Mesothelial cell of epicardium (in vitro differentiated cells): ENCODE measurements around the gene CASZ1. TPM values are rescaled to one million over a fixed set of nuclear protein-coding genes. Genes with fewer than 3 reads are reported as not detected.

Experiments used
- DNase-seq, 2 experiments: peaks; one replicate each; pipeline ENCODE4 v3.0.0; 2021; ENCODE audit warnings: low spot score in 2 of 2; ENCODE audit not compliant: unreplicated experiment in 2 of 2
- H3K27ac Mint-ChIP-seq: 2 replicates; pipeline ENCODE4 v1.8.0; 2021; ENCODE audit warnings: mixed read lengths
- H3K27me3 Mint-ChIP-seq: 2 replicates; pipeline ENCODE4 v1.8.0; 2021; ENCODE audit warnings: low read depth, mixed read lengths
- H3K36me3 Mint-ChIP-seq: 2 replicates; pipeline ENCODE4 v1.8.0; 2021; ENCODE audit warnings: mixed read lengths
- H3K4me1 Mint-ChIP-seq: 2 replicates; pipeline ENCODE4 v1.8.0; 2021; ENCODE audit warnings: mixed read lengths
- H3K4me3 Mint-ChIP-seq: 2 replicates; pipeline ENCODE4 v1.8.0; 2021; ENCODE audit warnings: mild to moderate bottlenecking, moderate library complexity, mixed read lengths
- H3K9me3 Mint-ChIP-seq: 2 replicates; pipeline ENCODE4 v1.8.0; 2021; ENCODE audit warnings: mixed read lengths
- CTCF ChIP-seq: fragments of 200-600 bp; sonication (generic); IDR thresholded peaks from one replicate; pipeline ENCODE4 v1.5.0; 2021; ENCODE audit warnings: antibody characterized with exemption; ENCODE audit not compliant: unreplicated experiment
- total RNA-seq: library from RNA; stranded (reverse); gene quantifications from 3 replicates; pipeline ENCODE4 v1.2.1, GENCODE V29; 2021

CASZ1 gene
- total RNA-seq, 1 donor from 2014 or later, result 8.9 TPM

DNA sequence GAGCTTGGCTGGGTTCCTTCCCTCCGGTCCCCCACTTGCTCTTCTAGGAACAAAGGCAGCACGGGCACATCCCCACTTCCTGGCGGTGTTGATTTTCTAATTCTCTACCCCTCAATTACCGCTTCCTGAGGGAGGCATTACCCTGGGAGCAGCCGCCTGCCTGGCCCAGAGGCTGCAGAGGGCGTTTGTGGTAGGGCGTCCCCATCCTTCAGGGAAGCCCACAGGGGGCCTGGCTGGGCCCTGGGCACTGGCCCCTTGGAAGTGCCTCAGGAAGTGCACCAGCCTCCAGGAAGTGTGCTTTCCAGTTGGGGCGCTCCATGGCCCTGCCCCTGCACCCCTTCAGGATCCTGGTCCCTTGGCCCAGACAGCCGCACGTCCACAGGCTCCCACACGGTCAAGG lies 42.1 kb upstream of the CASZ1 start:
- Mint-ChIP-seq H3K27me3 (peaks cover 13% of the 10 kb centered on the region), H3K9me3 (peaks cover under 1% of the 10 kb centered on the region), H3K4me1 (peaks cover 3% of the 10 kb centered on the region), H3K4me3 (no peak overlapping the region), H3K27ac (no peak overlapping the region), H3K36me3 (no peaks in the 10 kb centered on the region)
- TF ChIP-seq CTCF, result no peak
- no peak for DNase-seq

GRCh38 chr1:10836726-10837125 lies 40.3 kb upstream of the CASZ1 start:
- Mint-ChIP-seq H3K4me3 (no peak overlapping the region), H3K4me1 (peaks cover 3% of the 10 kb centered on the region), H3K9me3 (no peaks in the 10 kb centered on the region), H3K27ac (no peak overlapping the region), H3K27me3 (peaks cover 13% of the 10 kb centered on the region), H3K36me3 (no peaks in the 10 kb centered on the region)
- DNase-seq, result no peak
- TF ChIP-seq CTCF, result no peak

GRCh38 chr1:10835822-10836421 lies 39.5 kb upstream of the CASZ1 start:
- TF ChIP-seq CTCF, result no peak
- Mint-ChIP-seq H3K36me3 (no peaks in the 10 kb centered on the region), H3K4me1 (peaks cover 3% of the 10 kb centered on the region), H3K27ac (no peak overlapping the region), H3K27me3 (peaks cover 13% of the 10 kb centered on the region), H3K4me3 (no peak overlapping the region), H3K9me3 (no peaks in the 10 kb centered on the region)
- DNase-seq, result peak; percentile 46 to 79

GRCh38 chr1:10835421-10835820 lies 39.0 kb upstream of the CASZ1 start:
- TF ChIP-seq CTCF, result no peak
- no peak for DNase-seq
- Mint-ChIP-seq H3K36me3 (no peaks in the 10 kb centered on the region), H3K4me1 (peaks cover 3% of the 10 kb centered on the region), H3K4me3 (no peak overlapping the region), H3K9me3 (no peaks in the 10 kb centered on the region), H3K27me3 (peaks cover 13% of the 10 kb centered on the region), H3K27ac (no peak overlapping the region)

DNA sequence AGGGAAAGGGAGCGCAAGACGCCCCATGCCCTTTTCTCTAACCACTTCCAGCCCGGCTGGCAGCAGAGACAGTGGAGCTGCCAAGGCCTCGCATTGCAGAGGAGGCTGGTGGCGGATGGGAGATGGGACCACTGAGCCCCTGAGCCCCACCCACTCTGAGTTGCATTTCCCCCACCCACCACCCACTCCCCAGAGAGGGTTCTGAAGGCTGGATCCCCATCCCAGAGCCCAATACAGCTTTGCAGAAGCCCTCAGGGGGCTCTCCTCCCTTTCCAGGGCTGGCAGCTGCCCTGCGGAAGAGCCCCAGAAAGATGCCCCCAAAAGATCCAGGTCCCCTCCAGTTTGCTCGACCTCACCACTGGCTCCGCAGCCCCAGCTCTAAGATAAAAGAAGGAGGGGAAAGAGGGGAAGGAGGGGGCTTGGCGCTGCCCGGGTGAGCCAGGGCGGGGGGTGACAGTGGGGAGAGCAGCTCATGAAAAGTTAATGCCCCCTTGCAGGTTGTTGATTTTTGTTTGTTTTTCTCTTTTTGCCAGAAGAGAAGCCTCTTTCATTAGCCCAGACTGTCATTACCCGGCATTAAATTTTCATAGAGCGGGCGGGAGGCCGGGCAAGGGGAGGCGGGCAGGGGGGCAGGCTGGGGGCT lies 38.4 kb upstream of the CASZ1 start:
- H3K27ac Mint-ChIP-seq, result no peak overlapping the region
- H3K36me3 Mint-ChIP-seq, result no peaks in the 10 kb centered on the region
- TF ChIP-seq CTCF, result no peak
- DNase-seq, result no peak
- H3K4me1 Mint-ChIP-seq, result peaks cover 3% of the 10 kb centered on the region
- peaks cover 14% of the 10 kb centered on the region for H3K27me3 Mint-ChIP-seq
- H3K4me3 Mint-ChIP-seq, result no peak overlapping the region
- H3K9me3 Mint-ChIP-seq, result no peaks in the 10 kb centered on the region
